HepG2 (cell line): ENCODE data around the gene MEF2D. TPM values are rescaled to one million over a fixed set of nuclear protein-coding genes. Genes with fewer than 3 reads are reported as not detected.

Experiments used
- ARHGAP35 ChIP-seq: sonication (generic); formaldehyde crosslinking; IDR thresholded peaks from 2 replicates; pipeline ENCODE4 v1.9.0; 2022; ENCODE audit warnings: mild to moderate bottlenecking, inconsistent platforms, moderate library complexity, missing genetic modification reagents, borderline replicate concordance
- ARID5B ChIP-seq: IDR thresholded peaks from 2 replicates; pipeline ENCODE4 v1.4.0; 2020; ENCODE audit warnings: mild to moderate bottlenecking, missing genetic modification reagents
- ATAD3A ChIP-seq: sonication (generic); formaldehyde crosslinking; IDR thresholded peaks from 2 replicates; pipeline ENCODE4 v1.4.0; 2020; ENCODE audit warnings: missing genetic modification reagents
- FOXP1 ChIP-seq, 2 experiments: fragments of 450-650 bp in 1 of 2; IDR thresholded peaks; 2 replicates each; pipeline ENCODE4 v1.6.1; 2017 to 2018; ENCODE audit warnings: antibody characterized with exemption in 1 of 2
- HCFC1 ChIP-seq: fragments of 150-350 bp; IDR thresholded peaks from 2 replicates; pipeline ENCODE4 v1.6.1; 2014; ENCODE audit warnings: low read depth, low read length
- KAT8 ChIP-seq: IDR thresholded peaks from 2 replicates; pipeline ENCODE4 v1.6.1; 2016; ENCODE audit warnings: missing genetic modification reagents, missing compliant biosample characterization
- MAX ChIP-seq: IDR thresholded peaks from 2 replicates; pipeline ENCODE4 v1.6.1; 2012; ENCODE audit warnings: inconsistent platforms
- NCOA5 ChIP-seq: sonication (generic); formaldehyde crosslinking; IDR thresholded peaks from 2 replicates; pipeline ENCODE4 v1.4.0; 2020; ENCODE audit warnings: missing genetic modification reagents
- NPAS2 ChIP-seq: sonication (generic); formaldehyde crosslinking; IDR thresholded peaks from 2 replicates; pipeline ENCODE4 v1.8.0; 2022; ENCODE audit warnings: mild to moderate bottlenecking, missing genetic modification reagents, borderline replicate concordance
- PRDM4 ChIP-seq: sonication (generic); formaldehyde crosslinking; IDR thresholded peaks from 2 replicates; pipeline ENCODE4 v1.9.0; 2021; ENCODE audit warnings: missing genetic modification reagents, borderline replicate concordance
- RBFOX2 ChIP-seq: fragments of 200-400 bp; formaldehyde crosslinking; IDR thresholded peaks from 2 replicates; pipeline ENCODE4 v1.6.1; 2017; ENCODE audit warnings: low read depth, mild to moderate bottlenecking, low read length
- SIX1 ChIP-seq: sonication (generic); formaldehyde crosslinking; IDR thresholded peaks from 2 replicates; pipeline ENCODE4 v1.4.0; 2020; ENCODE audit warnings: missing genetic modification reagents, borderline replicate concordance
- TBX2 ChIP-seq: sonication (generic); formaldehyde crosslinking; IDR thresholded peaks from 2 replicates; pipeline ENCODE4 v1.5.0; 2020; ENCODE audit warnings: missing genetic modification reagents, mild to moderate bottlenecking, borderline replicate concordance
- THAP11 ChIP-seq: IDR thresholded peaks from 2 replicates; pipeline ENCODE4 v1.6.1; 2016; ENCODE audit warnings: missing biosample characterization, missing genetic modification reagents
- THYN1 ChIP-seq: sonication (generic); formaldehyde crosslinking; IDR thresholded peaks from 2 replicates; pipeline ENCODE4 v1.8.1; 2023; ENCODE audit warnings: low read depth, mild to moderate bottlenecking, moderate library complexity, missing genetic modification reagents, borderline replicate concordance
- ZMYM3 ChIP-seq: sonication (generic); formaldehyde crosslinking; IDR thresholded peaks from 2 replicates; pipeline ENCODE4 v1.5.1; 2020; ENCODE audit warnings: mild to moderate bottlenecking, missing genetic modification reagents
- ZNF331 ChIP-seq: sonication (generic); formaldehyde crosslinking; IDR thresholded peaks from 2 replicates; pipeline ENCODE4 v1.4.0; 2020; ENCODE audit warnings: missing genetic modification reagents
- ZNF546 ChIP-seq: sonication (generic); formaldehyde crosslinking; conservative IDR thresholded peaks from 2 replicates; pipeline ENCODE4 v1.8.1; 2023; ENCODE audit warnings: mild to moderate bottlenecking, missing genetic modification reagents
- ZNF75D ChIP-seq: sonication (generic); formaldehyde crosslinking; IDR thresholded peaks from 2 replicates; pipeline ENCODE4 v1.8.1; 2023; ENCODE audit warnings: missing genetic modification reagents, mild to moderate bottlenecking, borderline replicate concordance
- ZNF883 ChIP-seq: sonication (generic); formaldehyde crosslinking; IDR thresholded peaks from 2 replicates; pipeline ENCODE4 v1.5.1; 2020; ENCODE audit warnings: mild to moderate bottlenecking, missing genetic modification reagents; ENCODE audit errors: not compliant biosample characterization
- polyA plus RNA-seq, 8 experiments: library from polyadenylated mRNA; depleted of rRNA in 3 of 8; stranded (reverse) in 7 of 8; unstranded in 1 of 8; fragments of >200 nt; fragmentation: Illumina TruSeq in 4 of 8; extraction: Trizol in 4 of 8; gene quantifications; 2 replicates each; pipeline versions ENCODE4 v1.2.1 to v1.2.3, GENCODE V29; 2011 to 2016; ENCODE audit warnings: low read depth in 4 of 8, missing spikeins in 1 of 8, mixed read lengths in 1 of 8; ENCODE audit not compliant: insufficient read depth in 1 of 8
- total RNA-seq, 5 experiments: library from RNA; depleted of rRNA; stranded (reverse); fragments of >200 nt; fragmentation: Illumina TruSeq; extraction: Trizol; gene quantifications; 2 replicates each; pipeline ENCODE4 v1.2.3, GENCODE V29; 2016; ENCODE audit warnings: low read depth in 1 of 5

The MEF2D gene
- total and polyA plus RNA-seq, 2 of the 13 experiments (the other 11 are each of a cell fraction or from before 2014, with no cell fraction given) = 1.6 to 3.9 TPM

- TF ChIP-seq MAX = peak; percentile 91
- peak; percentile 47 for TF ChIP-seq ZNF883 (CRISPR knock-in tag)
- TF ChIP-seq FOXP1 (IDR thresholded peaks at IDR 0.05) = no peak
- TF ChIP-seq FOXP1 (CRISPR knock-in tag; IDR thresholded peaks at IDR 0.05) = no peak
- TF ChIP-seq ZNF546 = 0 out of 2 replicates have a peak, but pooled peaks have one; percentile 66
- TF ChIP-seq ATAD3A = 0 out of 2 replicates have a peak, but pooled peaks have one; percentile 64
- TF ChIP-seq NCOA5 (CRISPR knock-in tag) = no peak
- TF ChIP-seq NPAS2 = no peak
- no peak for TF ChIP-seq ARHGAP35 (CRISPR knock-in tag)
- TF ChIP-seq THAP11 = peak; percentile 62; the same call in 1 of the 2 replicates
- no peak for TF ChIP-seq PRDM4 (CRISPR knock-in tag)
- peak; percentile 58; the same call in 1 of the 2 replicates for TF ChIP-seq TBX2 (CRISPR knock-in tag)
- peak; percentile 51; the same call in 1 of the 2 replicates for TF ChIP-seq ZNF331 (CRISPR knock-in tag)
- no peak for TF ChIP-seq SIX1 (CRISPR knock-in tag)
- TF ChIP-seq RBFOX2 = peak; percentile 91
- TF ChIP-seq ZNF75D (CRISPR knock-in tag) = 0 out of 2 replicates have a peak, but pooled peaks have one; percentile 20
- no peak; the same call in 1 of the 2 replicates for TF ChIP-seq ZMYM3
- no peak for TF ChIP-seq THYN1 (CRISPR knock-in tag)
- peak; percentile 74 for TF ChIP-seq KAT8
- TF ChIP-seq HCFC1 = no peak
- TF ChIP-seq ARID5B (CRISPR knock-in tag) = peak; percentile 45; the same call in 1 of the 2 replicates
These were observed 375 bp upstream of the MEF2D start (continued) for GRCh38 chr1:156500793-156501506.
